Testis (tissue), 3 donors: Measurements from ENCODE around the gene CDH4. TPM values are rescaled to one million over a fixed set of nuclear protein-coding genes. Genes with fewer than 3 reads are reported as not detected.

Experiments
- DNase-seq: peaks from one replicate; pipeline ENCODE4 v3.0.0-alpha.2; 2019
- H3K27ac ChIP-seq, 2 donors: fragments of 200-600 bp; sonication (generic); one replicate each; pipeline ENCODE4 v1.5.1; 2019
- H3K27me3 ChIP-seq: fragments of 200-600 bp; sonication (generic); one replicate; pipeline ENCODE4 v1.5.1; 2019
- H3K36me3 ChIP-seq: fragments of 200-600 bp; sonication (generic); one replicate; pipeline ENCODE4 v1.5.1; 2017; ENCODE audit warnings: low read depth; ENCODE audit errors: missing control alignments
- H3K4me1 ChIP-seq: fragments of 200-600 bp; sonication (generic); one replicate; pipeline ENCODE4 v1.5.1; 2019
- H3K4me3 ChIP-seq, 2 donors: fragments of 200-600 bp; sonication (generic); one replicate each; pipeline ENCODE4 v1.5.1; 2017 to 2019
- H3K9me3 ChIP-seq: fragments of 200-600 bp; sonication (generic); one replicate; pipeline ENCODE4 v1.5.1; 2017
- POLR2A ChIP-seq: fragments of 450-650 bp; IDR thresholded peaks from one replicate; pipeline ENCODE4 v1.6.1; 2017; ENCODE audit warnings: antibody characterized with exemption, mild to moderate bottlenecking, moderate library complexity
- WGBS, 2 donors: methylation state at CpG; one replicate each; pipeline ENCODE4 v1.1.5; 2018; 5-methylcytosine and 5-hydroxymethylcytosine counted together
- intact Hi-C: fragments of 100-400 bp; cut with DNase I; formaldehyde crosslinking; loops from one replicate; pipeline ENCODE4 v1.15.1; 2023; ENCODE audit warnings: low total_unique reads
- polyA plus RNA-seq: library from polyadenylated mRNA; stranded (reverse); fragments of 350-450 nt; fragmentation: Illumina TruSeq; extraction: RNeasy Lipid Tissue Mini Kit (QIAGEN cat#74804); gene quantifications from one replicate; pipeline ENCODE4 v1.2.3, GENCODE V29; 2014; ENCODE audit warnings: low read depth, low replicate concordance; ENCODE audit not compliant: insufficient read depth
- total RNA-seq, 2 donors: library from RNA; depleted of rRNA; stranded (reverse); fragments of >200 nt; gene quantifications; one replicate each; pipeline ENCODE4 v1.2.3, GENCODE V29; 2016
- TF ChIP-seq, protein P1 (sequence below), 3 experiments: fragments of 450-650 bp in 2 of 3; fragments of 200-600 bp in 1 of 3; sonication (generic) in 1 of 3; IDR thresholded peaks; one replicate each; pipeline ENCODE4 v1.5.1; 2016 to 2019; ENCODE audit warnings: antibody characterized with exemption in 3 of 3, mild to moderate bottlenecking in 2 of 3, moderate library complexity in 1 of 3

Gene CDH4
- total and polyA plus RNA-seq, 3 donors from 2014 or later, result 1.4 to 3.3 (median 1.9) TPM

GRCh38 chr20:61436283-61436666, 184.2 kb downstream of the CDH4 start:
- 74 to 80% methylated on average over 2 of the region's 2 CpGs for whole genome bisulfite sequencing, 2 donors
- DNase-seq, result no peak
- Histone ChIP-seq H3K36me3 (no peaks in the 10 kb centered on the region), H3K9me3 (no peaks in the 10 kb centered on the region), H3K27ac (no peak overlapping the region), H3K4me1 (peaks cover 7% of the 10 kb centered on the region), H3K27me3 (no peaks in the 10 kb centered on the region), H3K4me3 (no peak overlapping the region)
- intact Hi-C loops, result no loop called here
- no peak for TF ChIP-seq POLR2A
- TF ChIP-seq, protein P1, sequence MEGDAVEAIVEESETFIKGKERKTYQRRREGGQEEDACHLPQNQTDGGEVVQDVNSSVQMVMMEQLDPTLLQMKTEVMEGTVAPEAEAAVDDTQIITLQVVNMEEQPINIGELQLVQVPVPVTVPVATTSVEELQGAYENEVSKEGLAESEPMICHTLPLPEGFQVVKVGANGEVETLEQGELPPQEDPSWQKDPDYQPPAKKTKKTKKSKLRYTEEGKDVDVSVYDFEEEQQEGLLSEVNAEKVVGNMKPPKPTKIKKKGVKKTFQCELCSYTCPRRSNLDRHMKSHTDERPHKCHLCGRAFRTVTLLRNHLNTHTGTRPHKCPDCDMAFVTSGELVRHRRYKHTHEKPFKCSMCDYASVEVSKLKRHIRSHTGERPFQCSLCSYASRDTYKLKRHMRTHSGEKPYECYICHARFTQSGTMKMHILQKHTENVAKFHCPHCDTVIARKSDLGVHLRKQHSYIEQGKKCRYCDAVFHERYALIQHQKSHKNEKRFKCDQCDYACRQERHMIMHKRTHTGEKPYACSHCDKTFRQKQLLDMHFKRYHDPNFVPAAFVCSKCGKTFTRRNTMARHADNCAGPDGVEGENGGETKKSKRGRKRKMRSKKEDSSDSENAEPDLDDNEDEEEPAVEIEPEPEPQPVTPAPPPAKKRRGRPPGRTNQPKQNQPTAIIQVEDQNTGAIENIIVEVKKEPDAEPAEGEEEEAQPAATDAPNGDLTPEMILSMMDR (IDR thresholded peaks at IDR 0.05), result no peak

DNA sequence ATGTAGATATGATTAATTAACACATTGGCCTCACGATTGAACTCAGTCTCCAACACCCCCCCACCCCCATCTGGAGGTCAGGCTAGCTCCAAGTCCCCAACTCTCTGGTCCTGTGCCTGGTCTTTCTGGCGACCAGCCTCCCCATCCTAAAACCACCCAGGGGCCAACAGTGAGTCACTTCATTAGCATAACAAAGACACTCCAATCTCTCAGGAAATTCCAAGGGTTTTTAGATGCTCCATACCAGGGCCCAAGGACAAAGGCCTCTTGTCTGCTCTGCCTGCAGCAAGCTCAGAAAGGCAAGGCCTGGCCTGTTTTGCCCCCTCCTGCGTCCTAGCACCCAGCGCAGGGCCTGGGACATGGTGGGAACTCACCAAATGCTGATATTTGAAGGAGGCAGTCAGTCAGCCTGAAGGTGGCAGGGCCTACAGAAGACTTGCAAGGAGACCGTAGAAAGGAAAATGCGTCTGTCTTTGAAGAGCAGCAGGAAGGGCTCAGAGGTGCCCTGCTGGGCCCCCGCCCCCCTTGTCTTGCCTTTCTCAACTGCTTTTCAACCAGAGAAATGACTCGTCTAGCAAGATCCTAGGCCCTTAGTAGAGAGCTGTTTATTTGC, 184.7 kb downstream of the CDH4 start:
- DNase-seq, result no peak
- Histone ChIP-seq H3K27ac (no peak overlapping the region), H3K9me3 (no peaks in the 10 kb centered on the region), H3K4me3 (no peak overlapping the region), H3K27me3 (no peaks in the 10 kb centered on the region), H3K4me1 (peaks cover 7% of the 10 kb centered on the region), H3K36me3 (no peaks in the 10 kb centered on the region)
- TF ChIP-seq POLR2A, result no peak
- TF ChIP-seq, protein P1 (IDR thresholded peaks at IDR 0.05), result no peak
- WGBS, 2 donors, result 58 to 62% methylated on average over 8 of the region's 8 CpGs
- intact Hi-C loops, result no loop called here

GRCh38 chr20:61437280-61438206, 185.5 kb downstream of the CDH4 start:
- intact Hi-C loops, result no loop called here
- 53 to 56% methylated on average over 28 of the region's 28 CpGs for WGBS, 2 donors
- Histone ChIP-seq H3K4me1 (peaks cover 7% of the 10 kb centered on the region), H3K4me3 (no peak overlapping the region), H3K36me3 (no peaks in the 10 kb centered on the region), H3K9me3 (no peaks in the 10 kb centered on the region), H3K27me3 (no peaks in the 10 kb centered on the region), H3K27ac (no peak overlapping the region)
- TF ChIP-seq, protein P1 (IDR thresholded peaks at IDR 0.05), result no peak
- TF ChIP-seq POLR2A, result no peak
- no peak for DNase-seq

GRCh38 chr20:61438285-61438684, 186.2 kb downstream of the CDH4 start:
- 64 to 69% methylated on average over 3 of the region's 3 CpGs for WGBS, 2 donors
- intact Hi-C loops, result no loop called here
- no peak for DNase-seq
- TF ChIP-seq POLR2A, result no peak
- Histone ChIP-seq H3K9me3 (no peaks in the 10 kb centered on the region), H3K27ac (no peak overlapping the region), H3K4me1 (peaks cover 7% of the 10 kb centered on the region), H3K27me3 (no peaks in the 10 kb centered on the region), H3K4me3 (no peak overlapping the region), H3K36me3 (no peaks in the 10 kb centered on the region)

GRCh38 chr20:61439251-61439650, 187.2 kb downstream of the CDH4 start:
- no peak overlapping the region for H3K27ac ChIP-seq
- H3K4me3 ChIP-seq, result no peak overlapping the region
- H3K36me3 ChIP-seq, result no peaks in the 10 kb centered on the region
- H3K27me3 ChIP-seq, result no peaks in the 10 kb centered on the region
- peaks cover 7% of the 10 kb centered on the region for H3K4me1 ChIP-seq
- H3K9me3 ChIP-seq, result no peaks in the 10 kb centered on the region
- intact Hi-C loops, result no loop called here
- TF ChIP-seq, protein P1 (IDR thresholded peaks at IDR 0.05), result no peak
- TF ChIP-seq POLR2A, result no peak
- DNase-seq, result no peak
- 95 to 100% methylated on average over 5 to 7 of the region's 7 CpGs for whole genome bisulfite sequencing, 2 donors
